Panc1 (cell line): ENCODE measurements around the gene USP16.

Experiments
- POLR2AphosphoS5 ChIP-seq: IDR thresholded peaks from 2 replicates; pipeline ENCODE4 v1.6.1; 2012; ENCODE audit warnings: mild to moderate bottlenecking, low read depth, low read length, moderate library complexity
- REST ChIP-seq, 2 experiments: IDR thresholded peaks; 2 replicates each; pipeline ENCODE4 v1.6.1; 2011 to 2012; ENCODE audit warnings: low read depth in 2 of 2, control low read depth in 1 of 2, low read length in 1 of 2, mild to moderate bottlenecking in 1 of 2, moderate library complexity in 1 of 2; ENCODE audit not compliant: insufficient read depth in 1 of 2
- SIN3A ChIP-seq: IDR thresholded peaks from 2 replicates; pipeline ENCODE4 v1.6.1; 2012; ENCODE audit warnings: low read depth, mild to moderate bottlenecking, low read length, moderate library complexity, borderline replicate concordance; ENCODE audit not compliant: insufficient read depth
- TCF7L2 ChIP-seq: IDR thresholded peaks from 2 replicates; pipeline ENCODE4 v1.6.1; 2011; ENCODE audit warnings: mild to moderate bottlenecking, low read depth, low read length, inconsistent platforms
- TF ChIP-seq, protein P1 (sequence below): fragments of 450-650 bp; IDR thresholded peaks from 2 replicates; pipeline ENCODE4 v1.5.1; 2017; ENCODE audit warnings: mild to moderate bottlenecking

GRCh38 chr21:29080454-29080941 lies 56.0 kb downstream of the USP16 start:
- TF ChIP-seq REST (IDR thresholded peaks at IDR 0.05; ENCODE audit: insufficient read depth in 1 of 2, low read depth in 2 of 2, low read length in 1 of 2): no peak
- TF ChIP-seq, protein P1, sequence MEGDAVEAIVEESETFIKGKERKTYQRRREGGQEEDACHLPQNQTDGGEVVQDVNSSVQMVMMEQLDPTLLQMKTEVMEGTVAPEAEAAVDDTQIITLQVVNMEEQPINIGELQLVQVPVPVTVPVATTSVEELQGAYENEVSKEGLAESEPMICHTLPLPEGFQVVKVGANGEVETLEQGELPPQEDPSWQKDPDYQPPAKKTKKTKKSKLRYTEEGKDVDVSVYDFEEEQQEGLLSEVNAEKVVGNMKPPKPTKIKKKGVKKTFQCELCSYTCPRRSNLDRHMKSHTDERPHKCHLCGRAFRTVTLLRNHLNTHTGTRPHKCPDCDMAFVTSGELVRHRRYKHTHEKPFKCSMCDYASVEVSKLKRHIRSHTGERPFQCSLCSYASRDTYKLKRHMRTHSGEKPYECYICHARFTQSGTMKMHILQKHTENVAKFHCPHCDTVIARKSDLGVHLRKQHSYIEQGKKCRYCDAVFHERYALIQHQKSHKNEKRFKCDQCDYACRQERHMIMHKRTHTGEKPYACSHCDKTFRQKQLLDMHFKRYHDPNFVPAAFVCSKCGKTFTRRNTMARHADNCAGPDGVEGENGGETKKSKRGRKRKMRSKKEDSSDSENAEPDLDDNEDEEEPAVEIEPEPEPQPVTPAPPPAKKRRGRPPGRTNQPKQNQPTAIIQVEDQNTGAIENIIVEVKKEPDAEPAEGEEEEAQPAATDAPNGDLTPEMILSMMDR: no peak
- no peak for TF ChIP-seq POLR2AphosphoS5
- no peak for TF ChIP-seq TCF7L2
- TF ChIP-seq SIN3A: no peak
